GM19452 (cell line): ENCODE measurements around the gene GLYATL3.

Experiments
- ATAC-seq: cut with Tn5 transposase; IDR thresholded peaks from one replicate; pipeline ENCODE4 v1.9.1; 2021; ENCODE audit not compliant: unreplicated experiment

Gene GLYATL3

DNA sequence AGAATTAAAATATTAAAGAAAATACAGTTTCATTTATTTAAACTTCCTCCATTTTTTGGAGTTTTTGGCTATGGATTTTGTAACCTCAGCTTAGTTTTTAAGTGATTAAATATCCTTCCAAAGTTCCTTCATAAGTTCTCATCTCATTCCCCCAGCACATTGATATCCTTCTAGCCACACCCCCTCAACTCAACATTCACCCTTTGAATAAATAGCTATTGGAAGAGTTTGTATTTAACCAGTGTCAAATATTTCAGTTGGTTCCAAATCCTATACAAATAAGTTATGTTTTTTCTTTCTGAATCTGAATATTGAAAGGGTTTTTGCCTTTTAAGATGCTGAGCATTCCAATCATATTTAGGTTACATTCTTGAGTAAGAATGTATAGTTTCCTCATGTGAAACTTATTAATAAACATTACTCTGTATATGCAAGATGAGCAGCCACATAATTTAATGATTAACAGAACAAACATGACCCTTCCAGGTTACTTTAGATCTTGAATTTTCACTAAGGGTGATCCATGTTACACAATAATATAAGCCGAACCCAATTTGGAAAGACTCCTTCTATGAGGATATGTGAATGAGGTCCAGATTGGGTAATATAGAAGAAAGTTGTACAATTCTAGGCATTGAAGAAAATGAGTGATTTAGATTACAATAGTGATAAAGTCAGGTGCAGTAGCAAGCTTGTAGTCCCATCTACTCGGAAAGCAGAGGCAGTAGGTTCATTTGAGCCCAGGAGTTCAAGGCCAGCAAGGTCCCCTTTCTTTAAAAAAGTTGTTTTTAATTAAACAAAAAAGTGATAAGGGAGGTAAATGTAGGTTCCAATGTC is 13.6 kb downstream of the GLYATL3 start:
- no peak for ATAC-seq

DNA sequence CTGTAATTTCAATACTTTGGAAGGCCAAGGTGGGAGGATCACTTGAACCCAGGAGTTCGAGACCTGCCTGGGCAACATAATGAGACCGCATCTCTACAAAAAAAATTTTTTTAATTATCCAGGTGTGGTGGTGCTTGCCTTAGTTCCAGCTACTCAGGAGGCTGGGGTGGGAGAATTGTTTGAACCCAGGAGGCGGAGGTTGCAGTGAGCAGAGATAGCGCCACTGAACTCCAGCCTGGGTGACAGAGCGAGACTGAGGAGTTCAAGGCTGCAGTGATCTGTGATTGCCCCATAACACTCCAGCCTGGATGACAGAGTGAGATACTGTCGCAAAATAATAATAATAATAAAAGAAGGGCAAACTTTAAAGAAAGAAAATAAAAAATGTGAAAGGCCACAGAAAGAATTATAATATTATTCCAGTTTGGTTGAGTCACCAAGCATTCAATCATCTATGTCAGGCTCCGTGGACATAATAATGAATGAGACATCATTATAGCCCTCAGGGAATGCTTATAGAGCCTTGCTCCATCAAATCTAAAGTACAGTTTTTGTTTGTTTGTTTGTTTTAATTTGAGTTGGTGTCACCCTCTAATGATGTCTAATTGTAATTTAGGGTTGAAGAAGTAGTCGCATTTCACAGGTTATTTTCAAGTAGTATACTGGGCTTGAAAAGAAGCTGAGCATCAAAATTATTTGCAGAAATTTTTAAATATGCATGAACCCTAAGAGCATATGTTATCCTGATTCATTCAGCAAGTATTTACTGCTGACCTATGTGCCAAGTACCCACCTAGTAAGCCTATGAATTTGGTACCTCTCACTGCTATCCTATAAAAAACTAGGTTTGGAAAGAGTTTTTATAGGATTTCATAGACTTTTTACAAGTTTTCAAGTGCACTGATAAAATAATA is 15.1 kb downstream of the GLYATL3 start:
- no peak for ATAC-seq

DNA sequence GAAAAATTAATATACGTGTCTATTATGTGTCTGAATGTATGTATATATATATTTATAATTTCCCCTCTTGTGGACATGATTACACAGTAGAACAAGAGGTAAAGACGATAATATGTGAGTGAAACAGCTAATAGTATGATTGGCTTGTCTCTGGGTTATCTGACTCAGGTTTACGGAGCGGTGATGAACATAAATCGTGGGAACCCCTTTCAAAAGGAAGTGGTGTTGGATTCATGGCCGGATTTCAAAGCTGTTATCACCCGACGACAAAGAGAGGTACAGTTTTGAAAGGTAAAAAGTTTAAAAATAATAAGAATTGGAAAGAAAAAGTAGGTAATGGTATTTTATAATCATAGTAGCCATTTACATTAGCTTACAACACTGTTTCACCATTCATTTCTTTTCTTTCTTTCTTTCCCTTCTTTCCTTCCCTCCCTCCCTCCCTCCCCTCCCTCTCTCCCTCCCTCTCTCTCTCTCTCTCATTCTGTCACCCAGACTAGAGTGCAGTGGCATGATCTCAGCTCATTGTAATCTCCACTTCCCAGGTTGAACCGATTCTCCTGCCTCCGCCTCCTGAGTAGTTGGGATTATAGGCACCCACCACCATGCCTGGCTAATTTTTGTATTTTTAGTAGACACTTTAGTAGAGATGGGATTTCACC is 15.9 kb downstream of the GLYATL3 start:
- ATAC-seq: no peak

- ATAC-seq: no peak
These were observed 16.4 kb downstream of the GLYATL3 start for GRCh38 chr6:49516147-49516505.

DNA sequence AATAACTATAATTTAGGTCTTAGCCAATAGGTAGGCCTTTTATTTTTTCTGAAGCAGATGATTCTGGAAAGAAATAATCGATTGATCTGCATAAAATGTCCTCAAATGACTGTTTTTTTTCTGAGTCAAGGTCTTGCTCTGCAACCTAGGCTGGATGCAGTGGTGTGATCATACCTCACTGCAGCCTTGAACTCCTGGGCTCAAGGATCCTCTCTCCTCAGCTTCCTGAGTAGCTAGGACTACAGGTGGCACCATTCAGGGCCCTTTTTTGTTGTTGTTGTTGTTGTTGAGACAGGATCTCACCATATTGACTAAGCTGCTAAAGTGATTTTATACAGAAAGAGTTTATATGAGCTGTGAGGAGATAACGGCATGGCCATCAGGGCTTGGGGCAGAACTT is 18.2 kb downstream of the GLYATL3 start:
- ATAC-seq: no peak

- ATAC-seq: no peak
These were observed 19.9 kb downstream of the GLYATL3 start for GRCh38 chr6:49519660-49520059.

DNA sequence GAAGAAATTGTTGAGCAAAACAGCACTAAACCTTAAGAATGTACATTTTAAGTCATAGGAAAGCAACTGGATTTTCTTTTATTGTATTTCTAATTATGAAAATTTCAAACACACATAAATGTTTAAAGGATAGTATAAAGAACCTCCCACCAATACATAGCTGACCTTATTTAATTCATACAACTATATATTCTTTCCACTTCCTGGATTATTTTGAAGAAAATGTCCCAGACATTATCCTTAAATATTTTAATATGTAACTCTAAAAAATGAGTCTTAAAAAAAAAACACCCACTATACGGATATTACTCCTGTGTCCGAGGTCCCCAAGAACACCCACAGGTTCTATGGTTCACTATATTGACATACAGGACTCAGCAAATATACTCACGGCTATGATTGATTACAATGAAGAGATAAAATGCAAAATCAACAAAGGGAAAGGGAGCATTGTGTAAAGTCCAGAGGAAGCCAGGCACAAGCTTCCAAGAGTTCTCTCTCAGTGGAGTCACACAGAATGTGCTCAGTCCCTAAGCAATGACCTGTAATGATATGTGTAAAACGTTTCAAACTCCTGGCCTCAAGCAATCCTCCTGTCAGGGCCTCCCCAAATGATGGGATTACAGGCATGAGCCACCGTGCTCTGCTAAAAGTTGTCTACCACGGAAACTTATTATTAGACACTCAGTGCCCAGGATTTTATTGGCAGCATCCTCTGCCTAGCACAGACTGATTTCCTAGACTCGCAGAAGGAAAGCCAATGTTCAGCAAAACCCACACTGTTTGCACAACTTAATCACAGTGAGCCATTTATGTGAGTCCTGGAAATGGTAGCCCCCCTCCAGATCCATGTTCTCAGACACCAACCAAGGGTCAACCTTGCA is 23.2 kb downstream of the GLYATL3 start:
- ATAC-seq: no peak

DNA sequence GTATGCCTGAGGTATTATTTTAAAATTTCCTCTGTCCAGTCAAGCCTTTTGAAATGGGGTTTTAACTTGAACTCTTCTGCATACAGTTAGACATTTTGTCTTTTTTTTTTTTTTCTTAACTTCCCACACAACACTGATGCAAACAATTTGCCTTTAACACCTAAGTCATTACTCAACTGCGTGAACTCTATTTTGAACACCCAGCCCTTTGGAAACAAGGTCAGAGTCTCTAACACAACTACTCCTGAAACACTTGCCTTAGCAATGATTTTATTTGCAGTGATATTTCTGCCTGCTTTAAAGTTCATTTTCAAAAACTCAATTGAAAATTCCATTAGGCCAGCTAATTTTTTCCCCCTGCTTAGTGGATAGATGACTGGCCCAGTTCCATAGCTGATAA is 24.2 kb downstream of the GLYATL3 start:
- no peak for ATAC-seq

- no peak for ATAC-seq
These were observed 24.8 kb downstream of the GLYATL3 start for GRCh38 chr6:49524541-49524940.

GRCh38 chr6:49526598-49526997 is 26.9 kb downstream of the GLYATL3 start:
- no peak for ATAC-seq

DNA sequence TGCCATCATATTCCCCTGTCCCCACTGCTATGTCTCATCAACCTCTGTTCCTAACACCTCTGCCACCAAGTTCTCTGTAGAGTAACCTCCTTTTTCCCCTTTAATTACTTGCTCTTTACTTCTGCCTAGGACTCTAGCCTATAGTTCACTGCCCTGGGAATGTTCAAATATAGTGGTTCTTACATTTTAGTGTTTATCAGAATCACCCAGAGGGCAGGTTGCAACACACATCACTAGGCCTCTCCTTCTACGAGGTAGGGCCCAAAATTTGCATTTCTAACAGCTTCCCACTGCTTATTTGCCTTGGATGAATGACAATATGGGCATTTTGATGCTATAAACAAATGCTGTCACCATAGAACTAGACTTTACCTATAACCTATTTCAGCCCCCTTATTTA is 27.6 kb downstream of the GLYATL3 start:
- ATAC-seq: no peak

- no peak for ATAC-seq
These were observed 28.8 kb downstream of the GLYATL3 start for GRCh38 chr6:49528571-49528970.

GRCh38 chr6:49530141-49530776 is 30.5 kb downstream of the GLYATL3 start:
- ATAC-seq: no peak

DNA sequence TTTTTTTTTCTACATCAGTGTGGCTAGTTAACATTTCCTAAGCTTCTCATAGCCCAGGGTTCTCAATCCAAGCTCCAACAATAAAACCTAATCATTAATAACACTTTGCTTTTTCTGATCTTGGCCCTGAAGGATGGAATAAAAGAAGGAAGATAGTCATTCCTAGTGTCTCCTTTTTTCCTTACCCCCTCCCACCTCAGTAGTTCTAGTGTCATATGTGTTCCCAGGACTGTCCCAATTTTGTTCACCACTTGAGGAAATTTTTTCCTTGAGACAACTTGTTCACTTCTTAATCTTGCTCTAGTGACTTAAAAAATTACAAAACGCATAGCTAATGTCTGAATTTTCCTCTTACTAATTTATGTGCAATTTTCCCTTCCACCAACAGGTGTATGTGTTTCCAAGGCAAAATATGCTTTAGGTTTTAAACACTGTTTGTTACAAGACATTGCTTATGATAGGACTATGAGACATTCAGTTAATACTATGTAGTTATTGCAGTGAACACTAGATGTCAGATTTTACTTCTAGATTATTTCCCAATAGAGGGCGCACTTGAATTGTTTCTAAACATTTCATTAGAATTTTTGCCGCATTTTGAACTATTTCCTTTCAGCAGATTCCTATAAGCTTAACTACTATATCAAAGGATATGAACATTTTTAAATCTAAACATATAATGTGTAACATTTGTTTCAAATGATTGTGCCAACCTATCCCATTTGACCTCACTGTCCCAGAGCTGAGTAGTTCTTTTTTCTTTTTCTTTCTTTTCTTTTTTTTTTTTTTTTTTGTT is 32.2 kb downstream of the GLYATL3 start:
- peak; percentile 88 for ATAC-seq

DNA sequence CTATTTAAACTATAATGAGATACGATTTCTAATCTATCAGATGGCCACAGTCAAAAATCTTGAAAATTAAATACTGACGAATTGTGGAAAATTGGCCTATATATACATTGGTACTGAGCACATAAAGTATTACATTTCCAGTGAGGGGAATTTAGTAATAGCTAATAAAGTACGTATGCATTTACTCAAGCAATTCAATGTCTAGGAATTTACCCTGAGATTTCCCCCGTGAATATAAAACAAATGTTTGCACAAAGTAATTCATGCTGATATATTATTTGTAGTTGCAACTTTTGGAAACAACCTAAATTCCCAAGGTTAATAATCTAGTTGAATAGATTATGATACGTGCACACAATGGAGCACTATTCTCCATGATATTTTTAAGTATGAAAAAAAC is 36.1 kb downstream of the GLYATL3 start:
- no peak for ATAC-seq

DNA sequence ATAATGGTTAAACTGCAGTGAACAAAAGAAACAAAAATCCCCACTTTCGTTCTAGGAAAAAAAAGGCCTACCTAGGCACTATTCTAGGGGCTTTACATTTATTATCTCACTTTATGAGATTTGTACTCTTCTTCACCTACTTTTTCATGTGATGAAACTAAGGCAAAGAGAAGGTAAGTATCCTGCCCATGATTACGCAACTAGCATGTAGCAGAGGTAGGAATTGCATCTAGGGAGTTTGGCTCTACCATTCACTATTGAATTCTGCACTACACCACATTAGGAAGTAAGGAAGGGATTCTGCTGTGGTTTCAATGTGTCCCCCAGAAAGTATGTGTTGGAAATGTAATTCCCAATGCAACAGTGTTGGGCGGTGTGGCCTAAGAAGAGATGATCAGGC is 39.4 kb downstream of the GLYATL3 start:
- no peak for ATAC-seq

GRCh38 chr6:49540614-49541013 is 40.9 kb downstream of the GLYATL3 start:
- no peak for ATAC-seq

DNA sequence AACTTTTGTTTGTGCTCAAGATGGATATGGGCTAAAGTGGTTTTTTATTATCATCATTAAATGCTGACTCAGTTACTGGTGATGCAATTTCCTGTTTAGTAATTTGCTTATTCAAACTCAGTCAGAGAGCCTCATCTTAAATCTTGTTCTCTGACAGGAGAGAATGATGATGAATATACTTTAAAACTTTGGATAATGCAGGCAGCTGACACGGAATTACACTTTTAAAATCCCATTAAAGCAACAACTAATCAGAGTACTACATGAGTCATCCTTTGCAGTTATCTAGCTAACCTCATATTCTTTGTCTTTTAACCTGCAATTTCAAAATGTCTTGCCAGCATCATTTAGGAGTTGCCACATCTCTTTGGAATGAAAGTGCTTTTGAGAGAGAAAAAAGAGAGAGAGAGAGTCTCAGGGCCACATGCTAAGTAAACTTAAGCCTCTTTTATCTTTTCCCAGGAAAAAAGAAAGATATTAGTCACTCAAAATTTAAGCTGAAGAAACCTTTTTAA is 41.5 kb downstream of the GLYATL3 start:
- no peak for ATAC-seq

DNA sequence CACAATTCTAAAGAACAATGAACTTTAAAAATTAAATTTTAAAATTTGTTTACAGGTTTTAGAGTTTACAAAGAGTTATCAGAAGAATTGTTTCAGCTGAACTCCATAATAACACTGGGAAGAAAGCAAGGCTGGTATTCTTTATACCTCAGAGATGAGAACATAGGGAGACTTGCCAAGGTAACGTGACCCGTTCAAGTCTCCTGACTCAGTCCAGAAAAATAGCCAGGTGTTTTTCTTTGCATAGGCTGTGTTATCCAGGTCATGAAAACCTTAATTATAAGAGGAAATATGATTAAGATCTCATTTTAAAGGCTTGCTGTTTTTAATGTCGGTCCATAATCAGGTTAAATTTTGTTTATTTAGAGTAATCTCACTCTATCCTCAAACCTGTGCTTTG is 42.2 kb downstream of the GLYATL3 start:
- ATAC-seq: no peak
